Adrenal gland (tissue), 5 donors: ENCODE measurements around the gene PRLR.

ENCODE experiments used
- CTCF ChIP-seq, 6 experiments: fragments of 450-650 bp in 4 of 6; fragments of 200-600 bp in 2 of 6; sonication (generic) in 1 of 6; IDR thresholded peaks; 1 replicate in 5 of 6; 2 replicates in 1 of 6; pipeline versions ENCODE4 v1.5.1 to v1.8.0; 2016 to 2021; ENCODE audit warnings: antibody characterized with exemption in 6 of 6, mild to moderate bottlenecking in 2 of 6, moderate library complexity in 1 of 6
- POLR2A ChIP-seq, 2 donors: fragments of 450-650 bp; IDR thresholded peaks; one replicate each; pipeline ENCODE4 v1.6.1; 2017; ENCODE audit warnings: antibody characterized with exemption in 2 of 2, mild to moderate bottlenecking in 2 of 2, moderate library complexity in 1 of 2
- donor health status: DM: no; HTN: no; CAD: no.

- TF ChIP-seq CTCF (IDR thresholded peaks at IDR 0.05) (no peak), POLR2A (IDR thresholded peaks at IDR 0.05) (no peak)
Measured at GRCh38 chr5:35004200-35004599, 226.1 kb downstream of the PRLR start.
